ENCODE measurements around the gene CR1L. TPM values are rescaled to one million over a fixed set of nuclear protein-coding genes. Genes with fewer than 3 reads are reported as not detected.
A peak's percentile ranks its signal among the peaks of the same experiment; 100 is the strongest.
"Not testable (repeated sequence)": the region's sequence is repeated elsewhere in the genome, so short reads cannot be mapped to it uniquely, and the experiment has no call there.

The CR1L gene
- total and polyA plus RNA-seq, 9 of the 15 experiments (the other 6 are each of a cell fraction or from before 2014, with no cell fraction given), result 10.1 to 74.8 (median 34.3) TPM

- in situ Hi-C loops (cut with MboI); H3K79me2 ChIP-seq (ENCODE audit: control insufficient read depth, insufficient read depth, low read length); H3K4me3 ChIP-seq; H3K4me2 ChIP-seq (ENCODE audit: insufficient read depth, low read length); CTCF ChIA-PET (ENCODE audit: low intra/inter-chr PET ratio); H3K9me1 ChIP-seq (ENCODE audit: control insufficient read depth, insufficient read depth, low read length); H2AFZ ChIP-seq (ENCODE audit: low read depth, low read length); H4K20me1 ChIP-seq (replicated peaks; ENCODE audit: control insufficient read depth, insufficient read depth, low read length); intact Hi-C loops (cut with micrococcal nuclease); H3K27me3 ChIP-seq (ENCODE audit: control insufficient read depth in 2 of 2, insufficient read depth in 2 of 2, low read length in 2 of 2); H3K4me1 ChIP-seq (replicated peaks in 1 of 2; ENCODE audit: control insufficient read depth in 2 of 2, insufficient read depth in 2 of 2, low read length in 2 of 2); H3K9ac ChIP-seq (ENCODE audit: insufficient read depth in 1 of 2, low read depth in 2 of 2, low read length in 2 of 2); BruUV-seq (replicated peaks); TF ChIP-seq NR2C1 (IDR thresholded peaks at IDR 0.05): not testable (repeated sequence)
- DNase-seq (ENCODE audit: extremely low read depth in 1 of 4, low spot score in 3 of 4) (peak in 2 of 4 experiments; percentile 21 to 64), ATAC-seq (peak; percentile 85), FAIRE-seq (peak; percentile 79)
- Histone ChIP-seq H3K27ac (ENCODE audit: extremely low read depth, low read depth, low read length) (peak overlapping the region; percentile 51; the same call in 2 of the 3 replicates), H3K9me3 (replicated peaks; ENCODE audit: control insufficient read depth, insufficient read depth, low read depth, low read length) (peaks cover 30% of the 10 kb centered on the region), H3K36me3 (ENCODE audit: control insufficient read depth, insufficient read depth, low read length) (peaks cover 30% of the 10 kb centered on the region)
- 65% methylated on average over 4 of the region's 4 CpGs for WGBS (ENCODE audit: insufficient coverage, low coverage, missing lambda C conversion rate)
- POLR2A ChIA-PET, result interaction anchor here (0.8 kb wide), 1 partner anchor 18 kb away, joined by 5 read pairs; no protein-coding TSS in a partner anchor
- TF ChIP-seq, protein P1, sequence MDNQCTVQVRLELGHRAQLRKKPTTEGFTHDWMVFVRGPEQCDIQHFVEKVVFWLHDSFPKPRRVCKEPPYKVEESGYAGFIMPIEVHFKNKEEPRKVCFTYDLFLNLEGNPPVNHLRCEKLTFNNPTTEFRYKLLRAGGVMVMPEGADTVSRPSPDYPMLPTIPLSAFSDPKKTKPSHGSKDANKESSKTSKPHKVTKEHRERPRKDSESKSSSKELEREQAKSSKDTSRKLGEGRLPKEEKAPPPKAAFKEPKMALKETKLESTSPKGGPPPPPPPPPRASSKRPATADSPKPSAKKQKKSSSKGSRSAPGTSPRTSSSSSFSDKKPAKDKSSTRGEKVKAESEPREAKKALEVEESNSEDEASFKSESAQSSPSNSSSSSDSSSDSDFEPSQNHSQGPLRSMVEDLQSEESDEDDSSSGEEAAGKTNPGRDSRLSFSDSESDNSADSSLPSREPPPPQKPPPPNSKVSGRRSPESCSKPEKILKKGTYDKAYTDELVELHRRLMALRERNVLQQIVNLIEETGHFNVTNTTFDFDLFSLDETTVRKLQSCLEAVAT (IDR thresholded peaks at IDR 0.05), result peak in 1 of 2 experiments; percentile 32; a peak in 1 of 4 replicates
- TF ChIP-seq ZNF75A (CRISPR knock-in tag; IDR thresholded peaks at IDR 0.05) (peak; percentile 80), MAFG (tag; conservative IDR thresholded peaks at IDR 0.05) (peak; percentile 70), ZNF41 (CRISPR knock-in tag; conservative IDR thresholded peaks at IDR 0.05) (peak; percentile 77; the same call in 1 of the 2 replicates), TCF3 (CRISPR knock-in tag; IDR thresholded peaks at IDR 0.05) (peak; percentile 74), NR2C1 (tag; IDR thresholded peaks at IDR 0.05) (0 out of 2 replicates have a peak, but pooled peaks have one; percentile 24), CBX3 (IDR thresholded peaks at IDR 0.05; ENCODE audit: borderline replicate concordance in 1 of 2, low read length in 2 of 2) (peak in 1 of 2 experiments; percentile 18; a peak in 1 of 3 replicates), ZNF639 (CRISPR knock-in tag; conservative IDR thresholded peaks at IDR 0.05 in 1 of 2, IDR thresholded peaks at IDR 0.05 in 1 of 2) (peak in 1 of 2 experiments; percentile 87; a peak in 2 of 4 replicates), SMARCC2 (IDR thresholded peaks at IDR 0.05; ENCODE audit: low read depth) (0 out of 2 replicates have a peak, but pooled peaks have one; percentile 46), CHAMP1 (IDR thresholded peaks at IDR 0.05) (0 out of 2 replicates have a peak, but pooled peaks have one; percentile 62), EP300 (IDR thresholded peaks at IDR 0.05; ENCODE audit: low read length) (peak; percentile 28; the same call in 1 of the 2 replicates), SOX6 (IDR thresholded peaks at IDR 0.05) (0 out of 2 replicates have a peak, but pooled peaks have one; percentile 42), ZNF239 (CRISPR knock-in tag; IDR thresholded peaks at IDR 0.05) (peak; percentile 67)
Observed at GRCh38 chr1:207728200-207728858, 83.4 kb downstream of the CR1L start.

Data from K562 (cell line).